A549 (cell line): ENCODE data around the gene ZDHHC24. TPM values are rescaled to one million over a fixed set of nuclear protein-coding genes. Genes with fewer than 3 reads are reported as not detected.

Experiments
- ATAC-seq, 2 experiments: fragments of 200-7000 bp in 1 of 2; fragments of >200 bp in 1 of 2; cut with Nextera tagmentation in 1 of 2; cut with Tn5 transposase in 1 of 2; 3 replicates each; pipeline versions ENCODE4 v1.8.0 to v1.9.1; 2018 to 2020; ENCODE audit warnings: mild to moderate bottlenecking in 1 of 2, moderate library complexity in 1 of 2
- CTCF ChIA-PET: fragments of 300-600 bp; sonication (Branson Sonifier 250); formaldehyde crosslinking; extraction: SDS; loops from one replicate; lab custom pipeline; 2021; ENCODE audit warnings: antibody characterized with exemption, inconsistent platforms; lab: Yijun Ruan, JAX
- POLR2A ChIA-PET: fragments of 350-600 bp; formaldehyde crosslinking; extraction: SDS; loops from one replicate; lab custom pipeline; 2021; ENCODE audit warnings: antibody characterized with exemption, inconsistent platforms; lab: Yijun Ruan, JAX
- DNase-seq, 2 experiments: peaks; one replicate each; pipeline versions ENCODE4 v3.0.0 to v3.0.0-alpha.2; 2011 to 2016; ENCODE audit warnings: low read depth in 1 of 2, low spot score in 1 of 2
- FAIRE-seq: peaks from 2 replicates; lab custom pipeline; 2011; peaks lifted over from hg19 to GRCh38; lab: Jason Lieb, UNC
- H3K27ac ChIP-seq, 2 experiments: fragments of >200 bp; sonication (Bioruptor Twin); formaldehyde crosslinking; 3 replicates each; pipeline ENCODE4 v1.5.1; 2016 to 2017
- H3K4me1 ChIP-seq: fragments of >200 bp; sonication (Bioruptor Twin); formaldehyde crosslinking; 3 replicates; pipeline ENCODE4 v1.6.1; 2016
- H3K4me2 ChIP-seq: fragments of >200 bp; sonication (Bioruptor Twin); formaldehyde crosslinking; 3 replicates; pipeline ENCODE4 v1.6.1; 2016
- H3K4me3 ChIP-seq: fragments of >200 bp; sonication (Bioruptor Twin); formaldehyde crosslinking; 3 replicates; pipeline ENCODE4 v1.5.1; 2016
- H3K9me3 ChIP-seq: fragments of >200 bp; sonication (Bioruptor Twin); formaldehyde crosslinking; 3 replicates; pipeline ENCODE4 v1.6.1; 2016
- EP300 ChIP-seq, 2 experiments: fragments of >200 bp; sonication (Bioruptor Twin); formaldehyde crosslinking; IDR thresholded peaks; 2 replicates in 1 of 2; 3 replicates in 1 of 2; pipeline ENCODE4 v1.6.1; 2016 to 2017
- FOSB ChIP-seq: fragments of 250-450 bp; sonication (Bioruptor Pico); IDR thresholded peaks from 2 replicates; pipeline ENCODE4 v1.5.0; 2020; ENCODE audit warnings: mild to moderate bottlenecking, moderate library complexity
- GATA3 ChIP-seq: IDR thresholded peaks from 2 replicates; pipeline ENCODE4 v1.6.1; 2012; ENCODE audit warnings: borderline replicate concordance
- NPAS2 ChIP-seq: fragments of 250-450 bp; sonication (Bioruptor Pico); IDR thresholded peaks from 2 replicates; pipeline ENCODE4 v1.8.0; 2022; ENCODE audit warnings: mild to moderate bottlenecking, moderate library complexity, borderline replicate concordance
- RFX5 ChIP-seq: fragments of 450-650 bp; IDR thresholded peaks from 2 replicates; pipeline ENCODE4 v1.7.1; 2014; ENCODE audit warnings: antibody characterized with exemption, mild to moderate bottlenecking, moderate library complexity
- SMC3 ChIP-seq: fragments of >200 bp; sonication (Bioruptor Twin); formaldehyde crosslinking; IDR thresholded peaks from 3 replicates; pipeline ENCODE4 v1.6.1; 2018; ENCODE audit warnings: inconsistent platforms
- TFCP2L1 ChIP-seq: fragments of 250-450 bp; sonication (Bioruptor Pico); IDR thresholded peaks from 2 replicates; pipeline ENCODE4 v1.5.0; 2021; ENCODE audit warnings: mild to moderate bottlenecking
- WGBS: methylation state at CpG from one replicate; pipeline ENCODE4 v1.1.6; 2017; ENCODE audit errors: missing lambda C conversion rate; 5-methylcytosine and 5-hydroxymethylcytosine counted together
- polyA plus RNA-seq, 4 experiments: library from polyadenylated mRNA; depleted of rRNA in 3 of 4; stranded (reverse); fragments of >200 nt; fragmentation: RNase III in 1 of 4; extraction: RNeasy Plus Mini Kit Qiagen cat#74134 plus additional on column Dnase treatment in 1 of 4; gene quantifications; 2 replicates in 3 of 4; 3 replicates in 1 of 4; pipeline ENCODE4 v1.2.3, GENCODE V29; 2011 to 2017

Gene ZDHHC24
- polyA plus RNA-seq, 2 of the 4 experiments (the other 2 are of a cell fraction), result 8.6 to 8.7 TPM

- CTCF ChIA-PET, result interaction anchor here (0.9 to 4.8 kb wide), 8 partner anchors 8 to 82 kb away, joined by 3 to 37 read pairs (median 4); partner anchors contain the start of gene DPP3
- Histone ChIP-seq H3K4me1 (peaks cover 7% of the 10 kb centered on the region), H3K27ac (no peak overlapping the region), H3K4me3 (no peak overlapping the region), H3K9me3 (no peaks in the 10 kb centered on the region), H3K4me2 (no peak overlapping the region)
- POLR2A ChIA-PET, result interaction anchor here (2.6 kb wide), 1 partner anchor 9 kb away, joined by 16 read pairs; the partner anchor contains the start of gene DPP3
- 95% methylated on average over 15 of the region's 16 CpGs for WGBS
- ATAC-seq (no peak), FAIRE-seq (no peak), DNase-seq (no peak)
- TF ChIP-seq NPAS2 (no peak), GATA3 (no peak), SMC3 (no peak), TFCP2L1 (no peak), FOSB (CRISPR knock-in tag) (no peak), EP300 (IDR thresholded peaks at IDR 0.05) (no peak), RFX5 (no peak)
These were observed 74.7 kb downstream of the ZDHHC24 start for GRCh38 chr11:66471142-66471541.

Other genes with a start within 250 kb of the ZDHHC24 start
- gene CD248, start 229.0 kb downstream of the ZDHHC24 start, polyA plus RNA-seq (2011; rRNA removed), result 0.03 TPM in 1 of 2 replicates, not detected in the other
- gene CD248, start 229.0 kb downstream of the ZDHHC24 start, polyA plus RNA-seq (2017; fragmentation: RNase III; extraction: RNeasy Plus Mini Kit Qiagen cat#74134 plus additional on column Dnase treatment), result not detected in 3 replicates
- 2.0 and 2.3 TPM in 2 replicates for gene RIN1, start 209.6 kb downstream of the ZDHHC24 start, polyA plus RNA-seq (2011; rRNA removed)
- 9.3 to 10.6 TPM (median 9.7 TPM) in 3 replicates for gene RIN1, start 209.6 kb downstream of the ZDHHC24 start, polyA plus RNA-seq (2017; fragmentation: RNase III; extraction: RNeasy Plus Mini Kit Qiagen cat#74134 plus additional on column Dnase treatment)
- gene BRMS1, start 200.9 kb downstream of the ZDHHC24 start, polyA plus RNA-seq (2011; rRNA removed), result 47.4 and 56.2 TPM in 2 replicates
- gene BRMS1, start 200.9 kb downstream of the ZDHHC24 start, polyA plus RNA-seq (2017; fragmentation: RNase III; extraction: RNeasy Plus Mini Kit Qiagen cat#74134 plus additional on column Dnase treatment), result 87.5 to 90.8 TPM (median 89.9 TPM) in 3 replicates
- 11.0 and 12.2 TPM in 2 replicates for gene B4GAT1, start 198.4 kb downstream of the ZDHHC24 start, polyA plus RNA-seq (2011; rRNA removed)
- gene B4GAT1, start 198.4 kb downstream of the ZDHHC24 start, polyA plus RNA-seq (2017; fragmentation: RNase III; extraction: RNeasy Plus Mini Kit Qiagen cat#74134 plus additional on column Dnase treatment), result 15.3 to 18.7 TPM (median 18.0 TPM) in 3 replicates
- gene SLC29A2, start 174.3 kb downstream of the ZDHHC24 start, polyA plus RNA-seq (2011; rRNA removed), result 2.6 and 3.9 TPM in 2 replicates
- gene SLC29A2, start 174.3 kb downstream of the ZDHHC24 start, polyA plus RNA-seq (2017; fragmentation: RNase III; extraction: RNeasy Plus Mini Kit Qiagen cat#74134 plus additional on column Dnase treatment), result 4.3 to 7.6 TPM (median 6.4 TPM) in 3 replicates
- gene NPAS4, start 125.0 kb downstream of the ZDHHC24 start, polyA plus RNA-seq (2011; rRNA removed), result not detected in 2 replicates
- gene NPAS4, start 125.0 kb downstream of the ZDHHC24 start, polyA plus RNA-seq (2017; fragmentation: RNase III; extraction: RNeasy Plus Mini Kit Qiagen cat#74134 plus additional on column Dnase treatment), result 0.03 TPM in 1 of 3 replicates, not detected in the others
- 62.9 and 70.1 TPM in 2 replicates for gene MRPL11, start 107.2 kb downstream of the ZDHHC24 start, polyA plus RNA-seq (2011; rRNA removed)
- gene MRPL11, start 107.2 kb downstream of the ZDHHC24 start, polyA plus RNA-seq (2017; fragmentation: RNase III; extraction: RNeasy Plus Mini Kit Qiagen cat#74134 plus additional on column Dnase treatment), result 71.9 to 73.8 TPM (median 73.5 TPM) in 3 replicates
- gene PELI3, start 79.1 kb downstream of the ZDHHC24 start, polyA plus RNA-seq (2011; rRNA removed), result 2.3 and 2.7 TPM in 2 replicates
- 4.4 to 5.7 TPM (median 5.6 TPM) in 3 replicates for gene PELI3, start 79.1 kb downstream of the ZDHHC24 start, polyA plus RNA-seq (2017; fragmentation: RNase III; extraction: RNeasy Plus Mini Kit Qiagen cat#74134 plus additional on column Dnase treatment)
- gene DPP3, start 65.6 kb downstream of the ZDHHC24 start, polyA plus RNA-seq (2011; rRNA removed), result 52.2 TPM in 2 replicates
- 70.5 to 71.7 TPM (median 71.1 TPM) in 3 replicates for gene DPP3, start 65.6 kb downstream of the ZDHHC24 start, polyA plus RNA-seq (2017; fragmentation: RNase III; extraction: RNeasy Plus Mini Kit Qiagen cat#74134 plus additional on column Dnase treatment)
- gene BBS1, start 35.4 kb downstream of the ZDHHC24 start, polyA plus RNA-seq (2011; rRNA removed), result 12.5 and 14.7 TPM in 2 replicates
- 10.9 to 13.4 TPM (median 12.5 TPM) in 3 replicates for gene BBS1, start 35.4 kb downstream of the ZDHHC24 start, polyA plus RNA-seq (2017; fragmentation: RNase III; extraction: RNeasy Plus Mini Kit Qiagen cat#74134 plus additional on column Dnase treatment)
- gene ACTN3, start 855 bp upstream of the ZDHHC24 start, polyA plus RNA-seq (2011; rRNA removed), result 0.03 TPM in 1 of 2 replicates, not detected in the other
- not detected in 3 replicates for gene ACTN3, start 855 bp upstream of the ZDHHC24 start, polyA plus RNA-seq (2017; fragmentation: RNase III; extraction: RNeasy Plus Mini Kit Qiagen cat#74134 plus additional on column Dnase treatment)
- 19.2 and 29.1 TPM in 2 replicates for gene CTSF, start 22.6 kb upstream of the ZDHHC24 start, polyA plus RNA-seq (2011; rRNA removed)
- 23.0 to 32.1 TPM (median 29.8 TPM) in 3 replicates for gene CTSF, start 22.6 kb upstream of the ZDHHC24 start, polyA plus RNA-seq (2017; fragmentation: RNase III; extraction: RNeasy Plus Mini Kit Qiagen cat#74134 plus additional on column Dnase treatment)
- gene CCDC87, start 47.0 kb upstream of the ZDHHC24 start, polyA plus RNA-seq (2011; rRNA removed), result 0.47 and 0.54 TPM in 2 replicates
- gene CCDC87, start 47.0 kb upstream of the ZDHHC24 start, polyA plus RNA-seq (2017; fragmentation: RNase III; extraction: RNeasy Plus Mini Kit Qiagen cat#74134 plus additional on column Dnase treatment), result 0.56 to 0.68 TPM (median 0.65 TPM) in 3 replicates
- 17.2 and 18.3 TPM in 2 replicates for gene CCS, start 47.1 kb upstream of the ZDHHC24 start, polyA plus RNA-seq (2011; rRNA removed)
- 40.3 to 48.2 TPM (median 46.5 TPM) in 3 replicates for gene CCS, start 47.1 kb upstream of the ZDHHC24 start, polyA plus RNA-seq (2017; fragmentation: RNase III; extraction: RNeasy Plus Mini Kit Qiagen cat#74134 plus additional on column Dnase treatment)
- gene RBM14, start 70.6 kb upstream of the ZDHHC24 start, polyA plus RNA-seq (2011; rRNA removed), result 33.0 and 38.0 TPM in 2 replicates
- gene RBM14, start 70.6 kb upstream of the ZDHHC24 start, polyA plus RNA-seq (2017; fragmentation: RNase III; extraction: RNeasy Plus Mini Kit Qiagen cat#74134 plus additional on column Dnase treatment), result 99.7 to 103 TPM (median 102 TPM) in 3 replicates
- 190 and 264 TPM in 2 replicates for gene RBM4, start 92.7 kb upstream of the ZDHHC24 start, polyA plus RNA-seq (2011; rRNA removed)
- gene RBM4, start 92.7 kb upstream of the ZDHHC24 start, polyA plus RNA-seq (2017; fragmentation: RNase III; extraction: RNeasy Plus Mini Kit Qiagen cat#74134 plus additional on column Dnase treatment), result 164 to 171 TPM (median 168 TPM) in 3 replicates
- gene RBM4B, start 131.8 kb upstream of the ZDHHC24 start, polyA plus RNA-seq (2011; rRNA removed), result 30.1 and 32.7 TPM in 2 replicates
- 24.6 to 31.0 TPM (median 28.0 TPM) in 3 replicates for gene RBM4B, start 131.8 kb upstream of the ZDHHC24 start, polyA plus RNA-seq (2017; fragmentation: RNase III; extraction: RNeasy Plus Mini Kit Qiagen cat#74134 plus additional on column Dnase treatment)
- gene SPTBN2, start 183.2 kb upstream of the ZDHHC24 start, polyA plus RNA-seq (2011; rRNA removed), result 4.4 and 5.8 TPM in 2 replicates
- 8.1 to 9.9 TPM (median 9.6 TPM) in 3 replicates for gene SPTBN2, start 183.2 kb upstream of the ZDHHC24 start, polyA plus RNA-seq (2017; fragmentation: RNase III; extraction: RNeasy Plus Mini Kit Qiagen cat#74134 plus additional on column Dnase treatment)